Smooth muscle cell (in vitro differentiated cells): Measurements from ENCODE around the gene PCMTD2. TPM values are rescaled to one million over a fixed set of nuclear protein-coding genes. Genes with fewer than 3 reads are reported as not detected.

Experiments
- DNase-seq: peaks from one replicate; lab custom pipeline; 2025; ENCODE audit not compliant: unreplicated experiment; lab: John Stamatoyannopoulos, UW
- H2AFZ ChIP-seq: fragments of 200-600 bp; sonication (generic); 2 replicates; pipeline ENCODE4 v1.6.0; 2016; ENCODE audit warnings: antibody characterized with exemption, low read depth, mild to moderate bottlenecking
- H3F3A ChIP-seq: fragments of 200-600 bp; sonication (generic); 2 replicates; pipeline ENCODE4 v1.6.0; 2017; ENCODE audit warnings: antibody characterized with exemption, low read depth
- H3K27ac ChIP-seq: fragments of 200-600 bp; sonication (generic); 2 replicates; pipeline ENCODE4 v1.5.1; 2016; ENCODE audit warnings: low read depth, mild to moderate bottlenecking
- H3K27me3 ChIP-seq: fragments of 200-600 bp; sonication (generic); 2 replicates; pipeline ENCODE4 v1.6.1; 2016; ENCODE audit warnings: low read depth, mild to moderate bottlenecking
- H3K36me3 ChIP-seq: fragments of 200-600 bp; sonication (generic); 2 replicates; pipeline ENCODE4 v1.5.1; 2016; ENCODE audit warnings: low read depth
- H3K4me1 ChIP-seq: fragments of 200-600 bp; sonication (generic); 2 replicates; pipeline ENCODE4 v1.5.1; 2016; ENCODE audit warnings: low read depth
- H3K4me2 ChIP-seq: fragments of 200-600 bp; sonication (generic); 2 replicates; pipeline ENCODE4 v1.6.0; 2016; ENCODE audit warnings: mild to moderate bottlenecking
- H3K4me3 ChIP-seq: fragments of 200-600 bp; sonication (generic); 2 replicates; pipeline ENCODE4 v1.5.1; 2016; ENCODE audit warnings: mild to moderate bottlenecking
- H3K79me2 ChIP-seq: fragments of 200-600 bp; sonication (generic); 2 replicates; pipeline ENCODE4 v1.6.0; 2016; ENCODE audit warnings: low read depth, mild to moderate bottlenecking
- H3K9ac ChIP-seq: fragments of 200-600 bp; sonication (generic); 2 replicates; pipeline ENCODE4 v1.6.0; 2016; ENCODE audit warnings: low read depth
- H3K9me3 ChIP-seq: fragments of 200-600 bp; sonication (generic); replicated peaks from 2 replicates; pipeline ENCODE4 v1.5.1; 2016; ENCODE audit warnings: low read depth
- H4K20me1 ChIP-seq: fragments of 200-600 bp; sonication (generic); 2 replicates; pipeline ENCODE4 v1.6.0; 2016; ENCODE audit warnings: low read depth
- WGBS: methylation state at CpG from one replicate; pipeline ENCODE4 v1.1.7; 2016; ENCODE audit warnings: low lambda C conversion rate; 5-methylcytosine and 5-hydroxymethylcytosine counted together
- polyA plus RNA-seq: library from polyadenylated mRNA; unstranded; fragments of >200 nt; fragmentation: Nextera tagmentation; extraction: Ambion mirVana; gene quantifications from 2 replicates; pipeline ENCODE4 v1.2.1, GENCODE V29; 2016
- total RNA-seq: library from RNA; depleted of rRNA; stranded (reverse); fragments of >200 nt; gene quantifications from 2 replicates; pipeline ENCODE4 v1.2.3, GENCODE V29; 2014
- TF ChIP-seq, protein P1 (sequence below): fragments of 200-600 bp; sonication (generic); IDR thresholded peaks from 2 replicates; pipeline ENCODE4 v1.5.1; 2017; ENCODE audit warnings: borderline replicate concordance, mild to moderate bottlenecking, antibody characterized with exemption; ENCODE audit not compliant: insufficient read depth, poor library complexity, severe bottlenecking

The PCMTD2 gene
- total and polyA plus RNA-seq, 2 experiments from 2014 or later = 15.4 to 74.9 TPM

DNA sequence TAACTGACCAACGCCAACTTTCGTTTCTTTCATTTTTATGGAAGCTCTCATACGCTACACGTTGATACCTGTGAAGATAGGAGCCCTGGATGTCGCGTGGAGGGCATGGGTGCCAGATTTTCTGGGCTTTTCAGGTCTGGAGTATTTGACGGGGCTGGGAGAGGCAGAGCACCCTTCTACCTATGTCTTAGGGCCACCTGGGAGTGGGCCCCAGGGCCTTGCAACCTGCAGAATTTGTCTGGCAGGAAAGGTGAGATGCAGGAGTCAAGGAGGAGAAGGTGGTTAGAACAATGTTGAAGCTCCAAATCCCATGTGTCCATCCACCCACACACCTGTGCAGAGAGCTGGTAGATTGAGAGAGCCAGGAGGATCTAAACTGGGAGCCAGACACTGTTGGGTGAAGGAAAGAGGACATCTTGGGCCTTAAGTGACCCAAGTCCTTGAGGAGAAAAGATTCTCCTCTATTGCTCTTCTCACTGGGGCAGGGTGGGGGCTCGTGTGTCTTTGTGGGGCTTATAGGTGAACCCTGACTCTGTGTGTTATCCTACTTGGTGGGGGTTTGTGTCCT lies 27.4 kb upstream of the PCMTD2 start:
- Histone ChIP-seq H3K9me3 (no peaks in the 10 kb centered on the region), H3K36me3 (no peaks in the 10 kb centered on the region), H3F3A (peaks cover 10% of the 10 kb centered on the region), H3K27ac (no peak overlapping the region), H3K4me1 (peaks cover 20% of the 10 kb centered on the region), H3K4me3 (no peak overlapping the region), H3K79me2 (no peaks in the 10 kb centered on the region), H2AFZ (no peak overlapping the region), H4K20me1 (no peaks in the 10 kb centered on the region), H3K27me3 (no peaks in the 10 kb centered on the region), H3K9ac (no peak overlapping the region), H3K4me2 (no peak overlapping the region)
- no peak for DNase-seq
- WGBS = 95% methylated on average over 8 of the region's 8 CpGs
- TF ChIP-seq, protein P1, sequence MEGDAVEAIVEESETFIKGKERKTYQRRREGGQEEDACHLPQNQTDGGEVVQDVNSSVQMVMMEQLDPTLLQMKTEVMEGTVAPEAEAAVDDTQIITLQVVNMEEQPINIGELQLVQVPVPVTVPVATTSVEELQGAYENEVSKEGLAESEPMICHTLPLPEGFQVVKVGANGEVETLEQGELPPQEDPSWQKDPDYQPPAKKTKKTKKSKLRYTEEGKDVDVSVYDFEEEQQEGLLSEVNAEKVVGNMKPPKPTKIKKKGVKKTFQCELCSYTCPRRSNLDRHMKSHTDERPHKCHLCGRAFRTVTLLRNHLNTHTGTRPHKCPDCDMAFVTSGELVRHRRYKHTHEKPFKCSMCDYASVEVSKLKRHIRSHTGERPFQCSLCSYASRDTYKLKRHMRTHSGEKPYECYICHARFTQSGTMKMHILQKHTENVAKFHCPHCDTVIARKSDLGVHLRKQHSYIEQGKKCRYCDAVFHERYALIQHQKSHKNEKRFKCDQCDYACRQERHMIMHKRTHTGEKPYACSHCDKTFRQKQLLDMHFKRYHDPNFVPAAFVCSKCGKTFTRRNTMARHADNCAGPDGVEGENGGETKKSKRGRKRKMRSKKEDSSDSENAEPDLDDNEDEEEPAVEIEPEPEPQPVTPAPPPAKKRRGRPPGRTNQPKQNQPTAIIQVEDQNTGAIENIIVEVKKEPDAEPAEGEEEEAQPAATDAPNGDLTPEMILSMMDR = no peak

DNA sequence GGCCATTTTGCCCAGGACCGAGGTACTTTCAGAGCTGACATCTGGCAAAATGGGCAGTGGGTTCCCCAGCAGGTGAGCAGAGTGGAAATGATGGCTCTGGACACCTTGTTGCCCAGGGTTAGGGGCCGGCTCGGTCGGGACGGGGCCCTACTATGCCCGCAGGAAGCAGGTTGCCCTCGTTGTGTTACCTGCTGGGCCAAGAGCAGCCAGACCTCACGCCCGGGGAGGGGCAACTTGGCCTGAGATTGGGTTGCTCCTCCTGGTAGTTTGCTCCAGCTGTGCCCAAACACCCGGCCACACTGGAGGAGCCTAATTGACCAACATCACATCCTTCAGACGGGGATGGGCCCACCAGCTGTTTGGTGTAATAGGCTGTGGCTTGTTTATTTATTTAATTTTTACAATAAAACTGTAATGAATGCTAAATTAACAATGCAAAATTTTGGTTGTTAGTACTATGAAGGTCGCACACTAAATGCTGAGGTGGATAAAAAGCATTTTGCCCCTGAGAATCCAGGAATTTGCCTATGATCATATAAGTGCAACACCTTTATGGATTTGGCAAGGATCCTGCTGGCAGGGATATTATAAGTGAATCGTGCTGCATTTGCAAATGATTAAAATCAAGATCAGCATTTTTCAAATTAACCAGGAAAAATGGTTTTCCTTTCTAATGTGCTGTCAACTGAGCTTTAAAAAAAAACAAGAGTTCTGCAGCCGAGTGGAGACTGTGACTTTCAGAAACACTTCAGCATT lies 26.6 kb upstream of the PCMTD2 start:
- 87% methylated on average over 14 of the region's 14 CpGs for WGBS
- Histone ChIP-seq H3K4me2 (no peak overlapping the region), H3K9ac (no peak overlapping the region), H3F3A (peaks cover 8% of the 10 kb centered on the region), H2AFZ (no peak overlapping the region), H3K4me1 (peaks cover 13% of the 10 kb centered on the region), H3K27ac (no peak overlapping the region), H3K79me2 (no peaks in the 10 kb centered on the region), H3K4me3 (no peak overlapping the region), H4K20me1 (no peaks in the 10 kb centered on the region), H3K9me3 (no peaks in the 10 kb centered on the region), H3K27me3 (no peaks in the 10 kb centered on the region), H3K36me3 (no peaks in the 10 kb centered on the region)
- no peak for DNase-seq
- TF ChIP-seq, protein P1 = no peak

DNA sequence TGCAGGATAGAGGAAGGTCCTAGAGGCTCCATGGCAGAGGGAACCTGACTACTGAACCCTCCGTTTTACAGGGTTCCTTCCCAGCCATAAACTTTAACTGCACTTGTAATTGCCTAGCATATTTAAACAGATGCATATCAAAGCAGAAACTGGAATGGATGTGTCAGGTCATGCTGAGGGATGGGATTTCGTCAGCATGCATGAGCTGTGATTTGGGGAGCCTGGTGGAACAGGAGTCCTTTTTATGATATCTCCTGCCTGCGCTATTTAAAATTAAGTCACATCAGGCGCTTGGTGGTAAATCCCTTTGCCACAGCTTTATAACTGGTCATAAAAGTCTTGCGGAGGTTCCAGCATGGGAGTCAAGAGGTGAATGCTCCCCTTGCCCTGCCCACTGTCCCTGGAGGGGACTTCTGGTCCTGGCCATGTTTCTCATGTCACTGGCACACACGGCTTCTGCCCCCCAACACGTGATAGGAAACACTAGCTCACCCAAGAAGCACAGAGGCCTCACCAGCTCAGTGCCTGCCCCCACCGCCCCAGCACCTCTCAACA lies 26.0 kb upstream of the PCMTD2 start:
- 75% methylated on average over 8 of the region's 8 CpGs for WGBS

More for the DNA sequence above, 26.0 kb upstream of the PCMTD2 start:
- H3F3A ChIP-seq = peaks cover 5% of the 10 kb centered on the region
- TF ChIP-seq, protein P1 = no peak
- no peak overlapping the region for H3K27ac ChIP-seq
- H3K4me2 ChIP-seq = no peak overlapping the region
- no peaks in the 10 kb centered on the region for H3K9me3 ChIP-seq
- peaks cover 9% of the 10 kb centered on the region for H3K4me1 ChIP-seq
- DNase-seq = no peak
- H3K27me3 ChIP-seq = no peaks in the 10 kb centered on the region
- H2AFZ ChIP-seq = no peak overlapping the region
- no peaks in the 10 kb centered on the region for H3K36me3 ChIP-seq
- H3K4me3 ChIP-seq = no peak overlapping the region
- H3K9ac ChIP-seq = no peak overlapping the region
- no peaks in the 10 kb centered on the region for H4K20me1 ChIP-seq
- H3K79me2 ChIP-seq = no peaks in the 10 kb centered on the region
